ENCODE results near the gene SHANK1.

- no peak for TF ChIP-seq CTCF (IDR thresholded peaks at IDR 0.05)
- TF ChIP-seq EZH2 (IDR thresholded peaks at IDR 0.05), result no peak
- no peak for TF ChIP-seq EZH2phosphoT487 (IDR thresholded peaks at IDR 0.05)
Observed at GRCh38 chr19:50712833-50713232, 6.8 kb downstream of the SHANK1 start.
